A673 (cell line): ENCODE results near the gene CLVS2. TPM values are rescaled to one million over a fixed set of nuclear protein-coding genes. Genes with fewer than 3 reads are reported as not detected.

ENCODE experiments used
- BruUV-seq: library from RNA; stranded (reverse); fragments of 400-500 nt; replicated peaks from 2 replicates; lab custom pipeline; 2021; lab: Mats Ljungman, UMichigan
- CTCF ChIA-PET: fragments of 300-600 bp; sonication (Branson Sonifier 250); formaldehyde crosslinking; loops from one replicate; lab custom pipeline; 2022; ENCODE audit warnings: antibody characterized with exemption; lab: Charles Lee
- POLR2A ChIA-PET: fragments of 300-600 bp; sonication (Branson Sonifier 250); formaldehyde crosslinking; loops from one replicate; lab custom pipeline; 2022; ENCODE audit warnings: antibody characterized with exemption; ENCODE audit not compliant: low non-redundant PET; lab: Charles Lee
- DNase-seq: peaks from one replicate; pipeline ENCODE4 v3.0.0-alpha.2; 2015; ENCODE audit warnings: low spot score
- H3K27ac ChIP-seq: fragments of 200-600 bp; sonication (generic); 2 replicates; pipeline ENCODE4 v1.5.1; 2016; ENCODE audit warnings: mixed run types, low read depth, mild to moderate bottlenecking, mixed read lengths, antibody characterized with exemption, low read length; ENCODE audit not compliant: poor library complexity, severe bottlenecking
- H3K27me3 ChIP-seq: fragments of 200-600 bp; sonication (generic); replicated peaks from 2 replicates; pipeline ENCODE4 v1.6.1; 2017; ENCODE audit warnings: mixed run types, low read depth, mild to moderate bottlenecking, mixed read lengths, antibody characterized with exemption, low read length; ENCODE audit not compliant: insufficient read depth, poor library complexity
- H3K36me3 ChIP-seq: fragments of 200-600 bp; sonication (generic); 2 replicates; pipeline ENCODE4 v1.6.1; 2016; ENCODE audit warnings: mixed run types, mild to moderate bottlenecking, mixed read lengths, antibody characterized with exemption, low read length; ENCODE audit not compliant: insufficient read depth, poor library complexity, severe bottlenecking
- H3K4me1 ChIP-seq: fragments of 200-600 bp; sonication (generic); 2 replicates; pipeline ENCODE4 v1.6.1; 2017; ENCODE audit warnings: mixed run types, mild to moderate bottlenecking, mixed read lengths, antibody characterized with exemption, low read length; ENCODE audit not compliant: insufficient read depth, poor library complexity, severe bottlenecking
- H3K4me3 ChIP-seq: fragments of 200-600 bp; sonication (generic); 2 replicates; pipeline ENCODE4 v1.5.1; 2016; ENCODE audit warnings: low read depth, mixed run types, mild to moderate bottlenecking, mixed read lengths, low read length; ENCODE audit not compliant: poor library complexity, severe bottlenecking
- H3K9me3 ChIP-seq: fragments of 200-600 bp; sonication (generic); 2 replicates; pipeline ENCODE4 v1.6.1; 2016; ENCODE audit warnings: mixed run types, low read depth, mild to moderate bottlenecking, mixed read lengths, antibody characterized with exemption, low read length; ENCODE audit not compliant: poor library complexity, severe bottlenecking
- CTCF ChIP-seq: fragments of 300-800, 200-600 bp; sonication (generic); conservative IDR thresholded peaks from 2 replicates; pipeline ENCODE4 v1.5.1; 2017; ENCODE audit warnings: low read depth, mild to moderate bottlenecking, antibody characterized with exemption, low read length, moderate library complexity, mixed read lengths
- EZH2 ChIP-seq: fragments of 200-600 bp; sonication (generic); IDR thresholded peaks from 2 replicates; pipeline ENCODE4 v1.6.1; 2017; ENCODE audit warnings: borderline replicate concordance, low read depth, mild to moderate bottlenecking, mixed read lengths, antibody characterized with exemption, low read length; ENCODE audit not compliant: poor library complexity, severe bottlenecking
- intact Hi-C: fragments of 100-400 bp; cut with micrococcal nuclease; formaldehyde crosslinking; loops from one replicate; pipeline ENCODE4 v1.10.0; 2022; ENCODE audit not compliant: unreplicated experiment
- total RNA-seq: library from RNA; stranded (reverse); gene quantifications from 2 replicates; pipeline ENCODE4 v1.2.3, GENCODE V29; 2021

Gene CLVS2
- total RNA-seq, 1 experiment from 2014 or later, result 84.9 TPM

GRCh38 chr6:123085403-123085802 lies 89.4 kb downstream of the CLVS2 start:
- BruUV-seq, result no TSS peak
- Histone ChIP-seq H3K4me3 (no peak overlapping the region), H3K27me3 (no peaks in the 10 kb centered on the region), H3K4me1 (peaks cover 13% of the 10 kb centered on the region), H3K9me3 (no peaks in the 10 kb centered on the region), H3K27ac (no peak overlapping the region), H3K36me3 (no peaks in the 10 kb centered on the region)
- intact Hi-C loops, result loop anchor here (10.0 kb wide), 1 partner anchor 129 kb away; no protein-coding TSS in a partner anchor
- ChIA-PET CTCF (no interaction called here), POLR2A (no interaction called here)
- no peak for TF ChIP-seq CTCF
- no peak for TF ChIP-seq EZH2
- peak; percentile 14 for DNase-seq

GRCh38 chr6:123089226-123089625 lies 93.2 kb downstream of the CLVS2 start:
- CTCF ChIA-PET, result no interaction called here
- intact Hi-C loops, result loop anchor here (10.0 kb wide), 1 partner anchor 126 kb away; no protein-coding TSS in a partner anchor
- Histone ChIP-seq H3K27me3 (no peaks in the 10 kb centered on the region), H3K4me3 (no peak overlapping the region), H3K4me1 (peaks cover 13% of the 10 kb centered on the region), H3K36me3 (no peaks in the 10 kb centered on the region), H3K27ac (no peak overlapping the region), H3K9me3 (no peaks in the 10 kb centered on the region)
- DNase-seq, result no peak
- TF ChIP-seq CTCF, result no peak
- TF ChIP-seq EZH2, result no peak
- POLR2A ChIA-PET, result no interaction called here
- no TSS peak for BruUV-seq

GRCh38 chr6:123091091-123091895 lies 95.3 kb downstream of the CLVS2 start:
- intact Hi-C loops, result no loop called here
- TF ChIP-seq EZH2 (no peak), CTCF (no peak)
- Histone ChIP-seq H3K4me1 (peaks cover 2% of the 10 kb centered on the region), H3K9me3 (no peaks in the 10 kb centered on the region), H3K36me3 (no peaks in the 10 kb centered on the region), H3K27ac (peak overlapping the region; percentile 35), H3K27me3 (no peaks in the 10 kb centered on the region), H3K4me3 (no peak overlapping the region)
- POLR2A ChIA-PET, result no interaction called here
- no peak for DNase-seq
- no TSS peak for BruUV-seq
- CTCF ChIA-PET, result no interaction called here
